ENCODE measurements around the gene AIFM2.

Gene AIFM2

DNA sequence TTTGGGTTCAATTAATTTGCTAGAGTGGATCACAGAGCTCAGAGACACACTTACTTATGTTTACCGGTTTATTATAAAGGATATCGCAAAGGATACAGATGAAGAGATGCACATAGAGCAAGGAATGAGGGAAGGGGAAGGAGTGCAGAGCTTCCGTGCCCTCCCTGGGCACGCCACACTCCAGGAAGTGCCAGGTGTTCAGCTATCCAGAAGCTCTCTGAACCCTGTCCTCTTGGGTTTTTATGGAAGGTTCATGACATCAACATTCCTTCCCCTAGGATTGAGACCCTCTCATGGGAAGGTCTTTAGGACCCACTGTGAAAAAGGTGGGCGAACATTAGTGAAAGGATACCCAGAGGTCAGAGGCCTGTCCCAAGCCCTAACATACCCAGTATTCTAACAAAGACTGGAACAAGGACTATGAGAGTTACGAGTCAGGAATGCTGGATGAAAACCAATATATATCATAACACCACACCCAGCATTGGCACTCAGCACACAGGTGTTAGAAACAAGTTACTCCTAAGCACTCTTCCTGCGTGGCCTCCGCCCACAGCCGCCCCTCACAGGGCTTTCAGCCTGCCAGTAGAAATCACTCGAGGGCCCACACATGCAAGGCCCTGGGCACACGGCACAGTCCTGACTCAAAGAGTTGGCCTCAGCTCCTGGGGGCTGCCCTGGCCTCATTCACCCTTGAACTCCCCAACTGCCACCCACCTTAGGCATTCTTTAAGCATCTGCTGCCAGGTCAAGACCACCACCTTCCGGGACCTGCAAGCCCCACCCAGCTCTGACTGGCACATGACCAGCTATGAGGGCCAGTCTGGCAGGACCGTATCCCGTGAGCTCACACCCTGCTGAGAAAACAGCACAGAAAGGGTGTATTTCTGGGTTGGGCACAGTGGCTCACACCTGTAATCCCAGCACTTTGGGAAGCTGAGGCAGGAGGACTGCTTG, 5.6 kb upstream of the AIFM2 start:
- CTCF ChIA-PET: interaction anchor here (1.3 to 5.9 kb wide), 3 partner anchors 8 to 22 kb away, joined by 7 to 25 read pairs (median 10); partner anchors contain the start of gene TYSND1
- TF ChIP-seq, protein P1, sequence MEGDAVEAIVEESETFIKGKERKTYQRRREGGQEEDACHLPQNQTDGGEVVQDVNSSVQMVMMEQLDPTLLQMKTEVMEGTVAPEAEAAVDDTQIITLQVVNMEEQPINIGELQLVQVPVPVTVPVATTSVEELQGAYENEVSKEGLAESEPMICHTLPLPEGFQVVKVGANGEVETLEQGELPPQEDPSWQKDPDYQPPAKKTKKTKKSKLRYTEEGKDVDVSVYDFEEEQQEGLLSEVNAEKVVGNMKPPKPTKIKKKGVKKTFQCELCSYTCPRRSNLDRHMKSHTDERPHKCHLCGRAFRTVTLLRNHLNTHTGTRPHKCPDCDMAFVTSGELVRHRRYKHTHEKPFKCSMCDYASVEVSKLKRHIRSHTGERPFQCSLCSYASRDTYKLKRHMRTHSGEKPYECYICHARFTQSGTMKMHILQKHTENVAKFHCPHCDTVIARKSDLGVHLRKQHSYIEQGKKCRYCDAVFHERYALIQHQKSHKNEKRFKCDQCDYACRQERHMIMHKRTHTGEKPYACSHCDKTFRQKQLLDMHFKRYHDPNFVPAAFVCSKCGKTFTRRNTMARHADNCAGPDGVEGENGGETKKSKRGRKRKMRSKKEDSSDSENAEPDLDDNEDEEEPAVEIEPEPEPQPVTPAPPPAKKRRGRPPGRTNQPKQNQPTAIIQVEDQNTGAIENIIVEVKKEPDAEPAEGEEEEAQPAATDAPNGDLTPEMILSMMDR (IDR thresholded peaks at IDR 0.05; ENCODE audit: insufficient read depth, low read length, missing control alignments): no peak
- POLR2A ChIA-PET: interaction anchor here (0.5 kb wide), 1 partner anchor 240 kb away, joined by 3 read pairs; no protein-coding TSS in a partner anchor
- no peak overlapping the region for H3K4me3 ChIP-seq (ENCODE audit: low read depth, low read length)
- DNase-seq (ENCODE audit: low read depth, low spot score): no peak

DNA sequence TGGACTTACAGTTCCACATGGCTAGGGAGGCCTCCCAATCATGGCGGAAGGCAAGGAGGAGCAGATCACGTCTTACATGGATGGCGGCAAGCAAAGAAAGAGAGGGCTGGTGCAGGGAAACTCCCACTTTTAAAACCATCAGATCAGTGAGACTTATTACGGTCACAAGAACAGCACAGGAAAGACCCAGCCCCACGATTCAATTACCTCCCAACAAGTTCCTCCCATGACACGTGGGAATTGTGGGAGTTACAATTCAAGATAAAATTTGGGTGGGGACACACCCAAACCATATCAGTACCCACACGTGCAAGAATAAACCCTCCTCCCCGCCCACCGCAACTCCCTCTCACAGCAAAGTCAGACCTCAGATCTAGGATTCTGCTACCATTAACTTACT, 4.5 kb upstream of the AIFM2 start:
- POLR2A ChIA-PET: interaction anchor here (0.5 to 1.6 kb wide), 3 partner anchors 9 to 267 kb away, joined by 3 to 6 read pairs (median 3); partner anchors contain the start of genes EIF4EBP2 and TYSND1
- CTCF ChIA-PET: interaction anchor here (1.3 to 1.7 kb wide), 3 partner anchors 8 to 21 kb away, joined by 7 to 14 read pairs (median 10); no protein-coding TSS in a partner anchor
- no peak for DNase-seq (ENCODE audit: low read depth, low spot score)
- H3K4me3 ChIP-seq (ENCODE audit: low read depth, low read length): no peak overlapping the region
- TF ChIP-seq, protein P1 (IDR thresholded peaks at IDR 0.05; ENCODE audit: insufficient read depth, low read length, missing control alignments): no peak

GRCh38 chr10:70135684-70136083, 3.1 kb upstream of the AIFM2 start:
- DNase-seq (ENCODE audit: low read depth, low spot score): no peak
- ChIA-PET CTCF (interaction anchor here (1.0 to 1.9 kb wide), 4 partner anchors 9 to 20 kb away, joined by 3 to 14 read pairs (median 8); no protein-coding TSS in a partner anchor), POLR2A (interaction anchor here (0.6 to 1.6 kb wide), 3 partner anchors 9 to 268 kb away, joined by 3 to 6 read pairs (median 3); partner anchors contain the start of genes EIF4EBP2 and TYSND1)
- no peak overlapping the region for H3K4me3 ChIP-seq (ENCODE audit: low read depth, low read length)
- TF ChIP-seq, protein P1 (IDR thresholded peaks at IDR 0.05; ENCODE audit: insufficient read depth, low read length, missing control alignments): no peak

DNA sequence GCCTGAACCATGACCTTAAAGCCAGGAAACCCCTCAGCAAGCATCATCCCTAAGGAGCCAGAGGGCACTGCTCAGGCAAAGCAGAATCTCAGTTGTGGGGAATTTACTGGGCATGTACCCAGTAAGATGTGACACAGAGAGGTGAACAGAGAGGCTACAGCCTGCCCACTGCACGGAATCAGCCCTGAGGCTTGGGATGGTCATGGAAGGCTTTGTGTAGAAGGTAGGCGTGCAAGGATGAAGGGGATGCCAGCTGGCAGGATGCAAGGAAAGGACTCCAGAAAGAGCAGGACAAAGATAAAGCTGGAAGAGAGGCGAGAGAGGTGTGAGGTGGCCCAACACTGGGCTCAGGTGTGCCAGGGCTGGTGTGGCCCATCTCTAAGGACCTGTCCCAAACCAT, 2.4 kb upstream of the AIFM2 start:
- POLR2A ChIA-PET: no interaction called here
- CTCF ChIA-PET: interaction anchor here (1.4 to 1.9 kb wide), 3 partner anchors 12 to 19 kb away, joined by 3 to 14 read pairs (median 6); partner anchors contain the start of gene TYSND1
- DNase-seq (ENCODE audit: low read depth, low spot score): no peak
- no peak overlapping the region for H3K4me3 ChIP-seq (ENCODE audit: low read depth, low read length)
- TF ChIP-seq, protein P1 (IDR thresholded peaks at IDR 0.05; ENCODE audit: insufficient read depth, low read length, missing control alignments): no peak

DNA sequence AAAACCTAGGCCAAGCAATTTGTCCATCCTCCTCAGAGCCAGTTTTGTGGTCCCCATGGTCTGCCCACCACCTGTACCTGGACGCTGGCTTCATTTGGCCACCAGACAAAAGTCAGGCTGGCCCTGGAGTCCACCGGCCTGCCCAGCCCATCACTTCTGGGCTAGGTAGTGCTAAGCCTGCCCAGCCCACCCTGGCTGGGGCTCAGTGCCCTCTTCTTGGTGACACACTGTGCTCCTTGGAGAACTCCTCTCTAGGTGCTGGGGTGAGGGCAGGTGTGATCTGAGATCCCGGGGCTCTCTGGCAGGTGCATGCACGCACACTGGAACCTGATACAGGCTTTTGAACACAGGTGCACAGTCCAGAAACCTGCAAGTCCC, 1.1 kb downstream of the AIFM2 start:
- ChIA-PET CTCF (interaction anchor here (2.5 to 9.8 kb wide), 2 partner anchors 14 to 15 kb away, joined by 10 to 110 read pairs; partner anchors contain the start of gene TYSND1), POLR2A (no interaction called here)
- TF ChIP-seq, protein P1 (IDR thresholded peaks at IDR 0.05; ENCODE audit: insufficient read depth, low read length, missing control alignments): no peak
- H3K4me3 ChIP-seq (ENCODE audit: low read depth, low read length): peak overlapping the region; percentile 61; the same call in 1 of the 2 replicates
- no peak for DNase-seq (ENCODE audit: low read depth, low spot score)

All from AG04449 (cell line).